ENCODE results near the gene GMCL2. TPM values are rescaled to one million over a fixed set of nuclear protein-coding genes. Genes with fewer than 3 reads are reported as not detected.

GMCL2 gene
- total RNA-seq, 1 experiment from 2014 or later, result not detected

- H2BK12ac ChIP-seq (ENCODE audit: insufficient read length, low read depth, low read length), result no peak overlapping the region
- Mint-ChIP-seq H3K27me3 (ENCODE audit: low read depth) (peaks cover 7% of the 10 kb centered on the region; the same call in 1 of the 2 replicates), H3K36me3 (ENCODE audit: insufficient read depth in 1 of 3, low read depth in 3 of 3) (peaks cover 40 to 95% (median 89%) of the 10 kb centered on the region in 3 experiments; a peak in 6 of 7 replicates)
Observed at GRCh38 chr5:178214160-178214803, 27.1 kb upstream of the GMCL2 start.

More at GRCh38 chr5:178214160-178214803, 27.1 kb upstream of the GMCL2 start:
- Histone ChIP-seq H3K27me3 (ENCODE audit: insufficient read depth, low read length) (no peaks in the 10 kb centered on the region), H4K91ac (ENCODE audit: insufficient read length, low read depth, low read length) (no peak overlapping the region), H3K14ac (ENCODE audit: insufficient read depth, low read length) (no peak overlapping the region), H2BK5ac (ENCODE audit: insufficient read length, low read length) (no peak overlapping the region), H3K18ac (ENCODE audit: insufficient read length, low read depth, low read length) (no peak overlapping the region), H3K9me3 (ENCODE audit: control insufficient read depth, low read depth, low read length) (no peaks in the 10 kb centered on the region), H3T11ph (ENCODE audit: low read length) (no peak overlapping the region), H3K4ac (ENCODE audit: low read depth, low read length) (no peak overlapping the region), H4K20me1 (ENCODE audit: control insufficient read depth, insufficient read depth, insufficient read length) (no peaks in the 10 kb centered on the region), H2AFZ (ENCODE audit: low read length) (no peak overlapping the region), H3K79me2 (ENCODE audit: insufficient read depth, low read length) (no peaks in the 10 kb centered on the region), H2AK5ac (ENCODE audit: insufficient read length, low read length) (no peak overlapping the region), H3K4me1 (ENCODE audit: insufficient read depth, low read length) (no peaks in the 10 kb centered on the region), H2BK120ac (ENCODE audit: low read depth, low read length, poor library complexity, severe bottlenecking) (no peak overlapping the region), H2BK20ac (ENCODE audit: low read depth, low read length, poor library complexity, severe bottlenecking) (no peak overlapping the region), H4K5ac (ENCODE audit: insufficient read length, low read depth, low read length) (no peak overlapping the region), H3K23me2 (ENCODE audit: insufficient read length, low read depth, low read length, poor library complexity, severe bottlenecking) (no peaks in the 10 kb centered on the region), H3K9ac (ENCODE audit: extremely low read depth, insufficient read length, low read length) (no peak overlapping the region), H3K23ac (ENCODE audit: insufficient read length, low read depth, low read length) (no peak overlapping the region), H3K79me1 (ENCODE audit: insufficient read depth, low read depth, low read length, poor library complexity, severe bottlenecking) (no peaks in the 10 kb centered on the region), H3K4me2 (ENCODE audit: insufficient read depth, insufficient read length, low read length) (no peak overlapping the region), H3K56ac (ENCODE audit: insufficient read length, low read depth, low read length) (no peak overlapping the region), H2BK15ac (ENCODE audit: low read depth, low read length) (no peak overlapping the region), H4K8ac (replicated peaks; ENCODE audit: insufficient read length, low read depth, low read length) (no peak overlapping the region), H3K27ac (ENCODE audit: insufficient read length, low read depth, low read length) (no peak overlapping the region)
- Mint-ChIP-seq H3K27ac (no peak overlapping the region; a peak in 1 of 7 replicates), H3K4me1 (peaks cover 16% of the 10 kb centered on the region in 2 experiments), H3K9me3 (no peaks in the 10 kb centered on the region), H3K4me3 (no peak overlapping the region)
- no CpG with 5 or more reads among the region's 6 CpGs for WGBS (ENCODE audit: extremely low coverage, insufficient read length, low lambda C conversion rate)
- TF ChIP-seq CTCF (conservative IDR thresholded peaks at IDR 0.05), result no peak
- DNase-seq, result no peak

Measured in H9 (cell line).